ENCODE results near the gene CSRP1.
"Not testable (repeated sequence)": the region's sequence is repeated elsewhere in the genome, so short reads cannot be mapped to it uniquely, and the experiment has no call there.

The CSRP1 gene

GRCh38 chr1:201479201-201479730 is 27.7 kb downstream of the CSRP1 start:
- no peak for TF ChIP-seq CTCF (IDR thresholded peaks at IDR 0.05; ENCODE audit: low read depth, low read length)
- in situ Hi-C loops (cut with HindIII; ENCODE audit: low sequenced_read_pairs), result no loop called here
- no peak overlapping the region for H3K4me3 ChIP-seq (ENCODE audit: low read depth, low read length)
- no peak for DNase-seq (ENCODE audit: low read depth, low spot score)

- in situ Hi-C loops (cut with HindIII; ENCODE audit: low sequenced_read_pairs); H3K4me3 ChIP-seq (ENCODE audit: low read depth, low read length): not testable (repeated sequence)
These were observed 28.3 kb downstream of the CSRP1 start for GRCh38 chr1:201478666-201479065.

DNA sequence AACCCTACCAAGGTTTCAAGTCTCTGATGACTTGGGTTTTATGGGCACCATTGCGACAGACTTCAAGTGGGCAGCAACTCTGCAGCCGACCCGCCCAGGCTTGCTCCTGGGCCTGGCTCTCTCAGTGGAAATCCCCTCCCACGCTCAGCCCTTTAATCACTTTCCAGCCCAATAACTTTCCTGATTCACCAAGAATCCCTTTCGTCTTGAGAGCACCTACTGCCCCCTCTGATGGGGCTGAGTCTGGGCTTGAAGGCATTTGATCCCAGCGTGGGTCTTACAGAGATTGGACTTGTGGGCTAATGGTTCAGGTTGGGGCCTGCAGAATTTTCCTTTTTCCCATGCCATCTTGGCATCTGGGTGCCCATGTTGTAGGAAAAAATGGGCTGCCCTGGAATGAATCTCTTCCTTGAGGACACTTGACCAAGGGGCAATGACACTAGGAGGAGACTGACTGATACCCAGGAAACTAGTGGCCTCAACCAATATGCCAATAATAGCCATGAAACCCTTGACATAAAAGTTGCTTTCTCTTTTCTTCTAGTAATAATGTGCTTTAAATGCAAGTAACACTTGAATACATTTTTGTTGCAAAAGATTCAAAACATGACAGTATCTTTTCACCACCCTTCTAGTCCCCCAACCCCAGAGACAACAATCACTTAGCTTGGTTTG is 30.1 kb downstream of the CSRP1 start:
- H3K4me3 ChIP-seq (ENCODE audit: low read depth, low read length), result no peak overlapping the region
- in situ Hi-C loops (cut with HindIII; ENCODE audit: low sequenced_read_pairs), result no loop called here
- no peak for TF ChIP-seq CTCF (IDR thresholded peaks at IDR 0.05; ENCODE audit: low read depth, low read length)
- DNase-seq (ENCODE audit: low read depth, low spot score), result no peak

More at GRCh38 chr1:201478666-201479065, 28.3 kb downstream of the CSRP1 start:
- not testable (repeated sequence) for DNase-seq (ENCODE audit: low read depth, low spot score)

DNA sequence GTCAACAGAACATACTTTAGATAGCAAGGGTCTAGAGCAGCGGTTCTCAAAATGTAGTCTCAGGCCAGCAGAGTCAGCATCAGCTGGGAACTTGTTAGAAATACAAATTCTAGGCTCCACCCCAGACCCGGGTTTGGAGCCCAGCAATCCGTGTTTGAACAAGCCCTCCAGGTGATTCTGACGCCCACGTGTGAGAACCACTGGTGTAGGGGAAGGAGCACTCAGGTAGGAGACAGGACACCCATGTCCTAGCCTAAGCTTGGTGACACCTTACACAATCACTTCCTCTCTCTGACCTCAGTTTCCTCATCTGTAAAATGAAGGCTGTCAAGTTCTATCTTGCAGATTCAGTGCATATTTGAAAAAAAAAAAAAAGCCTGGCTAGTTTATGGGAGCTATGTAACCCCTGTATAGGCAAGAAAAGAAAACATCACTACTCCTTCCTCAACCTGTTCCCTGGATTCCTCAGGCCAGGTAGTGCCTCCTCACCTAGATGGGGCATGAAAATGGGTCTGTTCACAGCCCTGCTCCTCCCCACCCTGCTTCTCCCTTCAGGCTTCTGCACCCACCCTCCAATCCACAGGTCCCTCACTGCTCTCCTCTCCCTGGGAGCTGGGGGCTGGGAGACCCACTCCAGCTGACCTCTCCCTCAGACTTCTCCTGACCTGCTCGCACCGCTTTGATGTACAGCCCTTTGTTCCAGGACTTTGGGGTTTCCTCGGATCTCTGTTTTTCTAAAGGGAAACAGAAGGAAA is 30.8 kb downstream of the CSRP1 start:
- in situ Hi-C loops (cut with HindIII; ENCODE audit: low sequenced_read_pairs), result no loop called here
- H3K4me3 ChIP-seq (ENCODE audit: low read depth, low read length), result no peak overlapping the region
- no peak for TF ChIP-seq CTCF (IDR thresholded peaks at IDR 0.05; ENCODE audit: low read depth, low read length)

GRCh38 chr1:201475130-201475529 is 31.8 kb downstream of the CSRP1 start:
- TF ChIP-seq CTCF (IDR thresholded peaks at IDR 0.05; ENCODE audit: low read depth, low read length), result no peak
- H3K4me3 ChIP-seq (ENCODE audit: low read depth, low read length), result no peak overlapping the region
- DNase-seq (ENCODE audit: low read depth, low spot score), result no peak
- in situ Hi-C loops (cut with HindIII; ENCODE audit: low sequenced_read_pairs), result no loop called here

More for the DNA sequence above, 30.8 kb downstream of the CSRP1 start:
- DNase-seq (ENCODE audit: low read depth, low spot score), result no peak

DNA sequence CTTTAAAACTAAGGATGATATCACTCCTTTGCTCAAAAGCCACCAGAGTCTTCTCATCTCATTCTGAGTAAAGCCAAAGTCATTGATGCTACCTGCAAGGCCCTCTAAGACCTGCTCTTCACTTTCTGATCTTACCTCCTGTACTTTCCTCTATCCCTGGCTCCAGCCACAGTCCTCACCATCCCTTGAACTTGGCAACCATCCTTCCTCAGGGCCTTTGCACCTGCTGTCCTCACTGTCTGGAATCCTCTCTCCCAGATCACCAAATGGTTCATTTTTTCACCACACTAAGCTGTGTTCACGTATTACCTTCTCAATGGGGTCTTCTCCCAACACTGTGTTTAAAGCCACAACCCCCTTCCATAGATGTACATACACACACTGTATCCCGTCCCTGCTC is 33.6 kb downstream of the CSRP1 start:
- no peak overlapping the region for H3K4me3 ChIP-seq (ENCODE audit: low read depth, low read length)
- DNase-seq (ENCODE audit: low read depth, low spot score), result no peak
- no peak for TF ChIP-seq CTCF (IDR thresholded peaks at IDR 0.05; ENCODE audit: low read depth, low read length)
- in situ Hi-C loops (cut with HindIII; ENCODE audit: low sequenced_read_pairs), result no loop called here

GRCh38 chr1:201472321-201472720 is 34.6 kb downstream of the CSRP1 start:
- DNase-seq (ENCODE audit: low read depth, low spot score); in situ Hi-C loops (cut with HindIII; ENCODE audit: low sequenced_read_pairs): not testable (repeated sequence)

More at GRCh38 chr1:201472321-201472720, 34.6 kb downstream of the CSRP1 start:
- H3K4me3 ChIP-seq (ENCODE audit: low read depth, low read length), result not testable (repeated sequence)
